GM12878 (cell line): ENCODE results near the gene PET117. TPM values are rescaled to one million over a fixed set of nuclear protein-coding genes. Genes with fewer than 3 reads are reported as not detected.

Experiments
- ASH2L ChIP-seq: fragments of 300-600, 200-600 bp; sonication (generic); IDR thresholded peaks from 2 replicates; pipeline ENCODE4 v1.6.1; 2017; ENCODE audit warnings: low read depth, mild to moderate bottlenecking, borderline replicate concordance
- CBFB ChIP-seq: IDR thresholded peaks from 2 replicates; pipeline ENCODE4 v1.6.1; 2016; ENCODE audit warnings: antibody characterized with exemption, low read depth
- CBX3 ChIP-seq: fragments of 200-600 bp; sonication (generic); IDR thresholded peaks from 2 replicates; pipeline ENCODE4 v1.6.1; 2016; ENCODE audit warnings: low read depth, borderline replicate concordance
- CUX1 ChIP-seq: IDR thresholded peaks from 2 replicates; pipeline ENCODE4 v1.6.1; 2012; ENCODE audit warnings: improper control_type of control experiment, low read depth, low read length; ENCODE audit not compliant: insufficient replicate concordance
- DPF2 ChIP-seq: fragments of 450-650 bp; IDR thresholded peaks from 2 replicates; pipeline ENCODE4 v1.6.1; 2017; ENCODE audit warnings: mild to moderate bottlenecking
- FOXM1 ChIP-seq: IDR thresholded peaks from 2 replicates; pipeline ENCODE4 v1.6.1; 2012; ENCODE audit warnings: low read depth, mild to moderate bottlenecking, inconsistent platforms, low read length, moderate library complexity
- IRF3 ChIP-seq: fragments of 450-650 bp; IDR thresholded peaks from 2 replicates; pipeline ENCODE4 v1.6.1; 2014; ENCODE audit warnings: mild to moderate bottlenecking
- KLF5 ChIP-seq: fragments of 450-650 bp; IDR thresholded peaks from 2 replicates; pipeline ENCODE4 v1.6.1; 2014; ENCODE audit warnings: mild to moderate bottlenecking; ENCODE audit not compliant: partially characterized antibody
- REST ChIP-seq: IDR thresholded peaks from 2 replicates; pipeline ENCODE4 v1.6.1; 2012; ENCODE audit warnings: mild to moderate bottlenecking, low read depth, low read length
- RFX5 ChIP-seq: IDR thresholded peaks from 2 replicates; pipeline ENCODE4 v1.6.1; 2011; ENCODE audit warnings: low read depth, low read length, improper control_type of control experiment
- SUPT20H ChIP-seq: IDR thresholded peaks from 2 replicates; pipeline ENCODE4 v1.6.1; 2011; ENCODE audit warnings: low read depth, mild to moderate bottlenecking, low read length, moderate library complexity, borderline replicate concordance; ENCODE audit not compliant: control insufficient read depth
- ZBTB4 ChIP-seq: fragments of 450-650 bp; formaldehyde crosslinking; IDR thresholded peaks from 2 replicates; pipeline ENCODE4 v1.4.0; 2022; ENCODE audit warnings: mild to moderate bottlenecking, moderate library complexity
- ZZZ3 ChIP-seq: IDR thresholded peaks from 2 replicates; pipeline ENCODE4 v1.6.1; 2011; ENCODE audit warnings: low read depth; ENCODE audit not compliant: control insufficient read depth, insufficient read length
- polyA plus RNA-seq, 11 experiments: library from polyadenylated mRNA; depleted of rRNA in 4 of 11; unstranded in 6 of 11; stranded (reverse) in 5 of 11; fragments of >200 nt; fragmentation: Nextera tagmentation in 4 of 11; fragmentation: Illumina TruSeq in 1 of 11; extraction: Ambion mirVana in 4 of 11; extraction: Trizol in 1 of 11; gene quantifications; 1 replicate in 1 of 11; 2 replicates in 10 of 11; pipeline versions ENCODE4 v1.2.1 to v1.2.3, GENCODE V29; 2011 to 2016; ENCODE audit warnings: inconsistent platforms in 2 of 11, missing spikeins in 2 of 11, low read depth in 1 of 11
- total RNA-seq, 4 experiments: library from RNA; depleted of rRNA in 3 of 4; stranded (reverse); fragments of >200 nt in 3 of 4; fragmentation: Illumina TruSeq in 1 of 4; extraction: Trizol in 1 of 4; gene quantifications; 2 replicates each; pipeline versions ENCODE4 v1.2.1 to v1.2.3, GENCODE V29; 2013 to 2021

The PET117 gene
- total and polyA plus RNA-seq, 10 of the 15 experiments (the other 5 are each of a cell fraction or from before 2014, with no cell fraction given) = 6.0 to 20.6 (median 11.8) TPM

GRCh38 chr20:18187020-18187419 is 49.4 kb downstream of the PET117 start (continued):
- TF ChIP-seq CUX1 = no peak
- no peak for TF ChIP-seq CBX3
- TF ChIP-seq ZBTB4 = no peak
- TF ChIP-seq ZZZ3 = no peak
- no peak for TF ChIP-seq IRF3
- no peak for TF ChIP-seq DPF2
- TF ChIP-seq CBFB = no peak
- TF ChIP-seq SUPT20H = no peak
- TF ChIP-seq FOXM1 = no peak
- no peak for TF ChIP-seq REST
- TF ChIP-seq KLF5 = no peak
- TF ChIP-seq RFX5 = no peak
- TF ChIP-seq ASH2L = no peak
- TF ChIP-seq, all 136 proteins: peak for 0
